HL-60 (cell line): Measurements from ENCODE around the gene ANKRD17.

Experiments
- GABPA ChIP-seq: IDR thresholded peaks from 2 replicates; pipeline ENCODE4 v1.6.1; 2012; ENCODE audit warnings: low read depth
- POLR2AphosphoS5 ChIP-seq: IDR thresholded peaks from 2 replicates; pipeline ENCODE4 v1.6.1; 2012; ENCODE audit warnings: low read depth
- SPI1 ChIP-seq: IDR thresholded peaks from 2 replicates; pipeline ENCODE4 v1.6.1; 2012; ENCODE audit warnings: low read depth, mild to moderate bottlenecking, borderline replicate concordance
- TF ChIP-seq, protein P1 (sequence below): IDR thresholded peaks from one replicate; pipeline ENCODE4 v1.5.1; 2011; ENCODE audit warnings: low read length, control low read depth, inconsistent platforms; ENCODE audit not compliant: insufficient read depth
- TF ChIP-seq, protein P2 (sequence below): IDR thresholded peaks from 2 replicates; pipeline ENCODE4 v1.6.1; 2012; ENCODE audit warnings: low read depth; ENCODE audit not compliant: insufficient replicate concordance

DNA sequence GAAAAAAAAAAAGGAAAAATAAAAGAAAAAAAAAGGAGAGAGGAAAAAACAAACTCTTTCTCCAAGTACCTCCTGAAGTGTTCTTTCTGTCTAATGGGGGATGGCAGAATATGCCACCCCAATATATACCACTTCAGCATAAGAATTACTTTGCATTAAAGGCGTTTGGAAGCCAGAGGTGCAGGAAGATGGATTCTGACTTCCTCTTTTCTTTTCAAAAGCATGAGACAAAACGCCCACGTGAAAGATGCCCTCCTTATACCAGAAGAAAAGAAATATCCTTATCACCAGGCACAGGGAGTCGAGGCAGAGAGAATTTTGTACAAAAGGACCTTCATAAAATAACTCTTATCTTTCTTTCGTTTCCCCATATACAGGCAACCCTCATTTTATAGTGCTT is 230.0 kb downstream of the ANKRD17 start:
- TF ChIP-seq, protein P1, sequence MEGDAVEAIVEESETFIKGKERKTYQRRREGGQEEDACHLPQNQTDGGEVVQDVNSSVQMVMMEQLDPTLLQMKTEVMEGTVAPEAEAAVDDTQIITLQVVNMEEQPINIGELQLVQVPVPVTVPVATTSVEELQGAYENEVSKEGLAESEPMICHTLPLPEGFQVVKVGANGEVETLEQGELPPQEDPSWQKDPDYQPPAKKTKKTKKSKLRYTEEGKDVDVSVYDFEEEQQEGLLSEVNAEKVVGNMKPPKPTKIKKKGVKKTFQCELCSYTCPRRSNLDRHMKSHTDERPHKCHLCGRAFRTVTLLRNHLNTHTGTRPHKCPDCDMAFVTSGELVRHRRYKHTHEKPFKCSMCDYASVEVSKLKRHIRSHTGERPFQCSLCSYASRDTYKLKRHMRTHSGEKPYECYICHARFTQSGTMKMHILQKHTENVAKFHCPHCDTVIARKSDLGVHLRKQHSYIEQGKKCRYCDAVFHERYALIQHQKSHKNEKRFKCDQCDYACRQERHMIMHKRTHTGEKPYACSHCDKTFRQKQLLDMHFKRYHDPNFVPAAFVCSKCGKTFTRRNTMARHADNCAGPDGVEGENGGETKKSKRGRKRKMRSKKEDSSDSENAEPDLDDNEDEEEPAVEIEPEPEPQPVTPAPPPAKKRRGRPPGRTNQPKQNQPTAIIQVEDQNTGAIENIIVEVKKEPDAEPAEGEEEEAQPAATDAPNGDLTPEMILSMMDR = no peak
- no peak for TF ChIP-seq POLR2AphosphoS5
- TF ChIP-seq, protein P2, sequence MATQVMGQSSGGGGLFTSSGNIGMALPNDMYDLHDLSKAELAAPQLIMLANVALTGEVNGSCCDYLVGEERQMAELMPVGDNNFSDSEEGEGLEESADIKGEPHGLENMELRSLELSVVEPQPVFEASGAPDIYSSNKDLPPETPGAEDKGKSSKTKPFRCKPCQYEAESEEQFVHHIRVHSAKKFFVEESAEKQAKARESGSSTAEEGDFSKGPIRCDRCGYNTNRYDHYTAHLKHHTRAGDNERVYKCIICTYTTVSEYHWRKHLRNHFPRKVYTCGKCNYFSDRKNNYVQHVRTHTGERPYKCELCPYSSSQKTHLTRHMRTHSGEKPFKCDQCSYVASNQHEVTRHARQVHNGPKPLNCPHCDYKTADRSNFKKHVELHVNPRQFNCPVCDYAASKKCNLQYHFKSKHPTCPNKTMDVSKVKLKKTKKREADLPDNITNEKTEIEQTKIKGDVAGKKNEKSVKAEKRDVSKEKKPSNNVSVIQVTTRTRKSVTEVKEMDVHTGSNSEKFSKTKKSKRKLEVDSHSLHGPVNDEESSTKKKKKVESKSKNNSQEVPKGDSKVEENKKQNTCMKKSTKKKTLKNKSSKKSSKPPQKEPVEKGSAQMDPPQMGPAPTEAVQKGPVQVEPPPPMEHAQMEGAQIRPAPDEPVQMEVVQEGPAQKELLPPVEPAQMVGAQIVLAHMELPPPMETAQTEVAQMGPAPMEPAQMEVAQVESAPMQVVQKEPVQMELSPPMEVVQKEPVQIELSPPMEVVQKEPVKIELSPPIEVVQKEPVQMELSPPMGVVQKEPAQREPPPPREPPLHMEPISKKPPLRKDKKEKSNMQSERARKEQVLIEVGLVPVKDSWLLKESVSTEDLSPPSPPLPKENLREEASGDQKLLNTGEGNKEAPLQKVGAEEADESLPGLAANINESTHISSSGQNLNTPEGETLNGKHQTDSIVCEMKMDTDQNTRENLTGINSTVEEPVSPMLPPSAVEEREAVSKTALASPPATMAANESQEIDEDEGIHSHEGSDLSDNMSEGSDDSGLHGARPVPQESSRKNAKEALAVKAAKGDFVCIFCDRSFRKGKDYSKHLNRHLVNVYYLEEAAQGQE = no peak
- no peak for TF ChIP-seq GABPA
- peak; percentile 93 for TF ChIP-seq SPI1
